ENCODE data around the gene SLC6A8.

SLC6A8 gene

GRCh38 chrX:153687121-153688039, at the start of gene SLC6A8:
Gene SLC6A8 (plus strand): TSS chrX:153687926. CDS start chrX:153688575, 649 bp downstream.
- DNase-seq = no peak

- DNase-seq = no peak
These were observed 49.7 kb upstream of the SLC6A8 start for GRCh38 chrX:153638041-153638371.

GRCh38 chrX:153638436-153639176, 49.1 kb upstream of the SLC6A8 start:
- DNase-seq = no peak

- DNase-seq = no peak
These were observed 48.3 kb upstream of the SLC6A8 start for GRCh38 chrX:153639177-153640044.

GRCh38 chrX:153640045-153640686, 47.6 kb upstream of the SLC6A8 start:
- no peak for DNase-seq

GRCh38 chrX:153640736-153641575, 46.8 kb upstream of the SLC6A8 start:
- no peak for DNase-seq

- DNase-seq = no peak
These were observed 46.1 kb upstream of the SLC6A8 start for GRCh38 chrX:153641627-153642026.

- DNase-seq = no peak
These were observed 45.6 kb upstream of the SLC6A8 start for GRCh38 chrX:153642051-153642654.

GRCh38 chrX:153642655-153643430, 44.9 kb upstream of the SLC6A8 start:
- DNase-seq = no peak

- no peak for DNase-seq
These were observed 44.0 kb upstream of the SLC6A8 start for GRCh38 chrX:153643431-153644351.

GRCh38 chrX:153644356-153645125, 43.2 kb upstream of the SLC6A8 start:
- no peak for DNase-seq

GRCh38 chrX:153645151-153645550, 42.6 kb upstream of the SLC6A8 start:
- DNase-seq = no peak

GRCh38 chrX:153645921-153646488, 41.7 kb upstream of the SLC6A8 start:
- no peak for DNase-seq

GRCh38 chrX:153646620-153647373, 40.9 kb upstream of the SLC6A8 start, which contains the start of gene DUSP9:
Gene DUSP9 (plus strand): TSS chrX:153647203. CDS start chrX:153647954, 751 bp downstream.
- DNase-seq = no peak

GRCh38 chrX:153647461-153648357, 40.0 kb upstream of the SLC6A8 start:
- no peak for DNase-seq
